HG02798 (cell line): Measurements from ENCODE around the gene BAHCC1.

Experiments used
- ATAC-seq: cut with Tn5 transposase; IDR thresholded peaks from one replicate; pipeline ENCODE4 v1.9.1; 2021; ENCODE audit warnings: mild to moderate bottlenecking; ENCODE audit not compliant: unreplicated experiment, poor library complexity

The BAHCC1 gene

DNA sequence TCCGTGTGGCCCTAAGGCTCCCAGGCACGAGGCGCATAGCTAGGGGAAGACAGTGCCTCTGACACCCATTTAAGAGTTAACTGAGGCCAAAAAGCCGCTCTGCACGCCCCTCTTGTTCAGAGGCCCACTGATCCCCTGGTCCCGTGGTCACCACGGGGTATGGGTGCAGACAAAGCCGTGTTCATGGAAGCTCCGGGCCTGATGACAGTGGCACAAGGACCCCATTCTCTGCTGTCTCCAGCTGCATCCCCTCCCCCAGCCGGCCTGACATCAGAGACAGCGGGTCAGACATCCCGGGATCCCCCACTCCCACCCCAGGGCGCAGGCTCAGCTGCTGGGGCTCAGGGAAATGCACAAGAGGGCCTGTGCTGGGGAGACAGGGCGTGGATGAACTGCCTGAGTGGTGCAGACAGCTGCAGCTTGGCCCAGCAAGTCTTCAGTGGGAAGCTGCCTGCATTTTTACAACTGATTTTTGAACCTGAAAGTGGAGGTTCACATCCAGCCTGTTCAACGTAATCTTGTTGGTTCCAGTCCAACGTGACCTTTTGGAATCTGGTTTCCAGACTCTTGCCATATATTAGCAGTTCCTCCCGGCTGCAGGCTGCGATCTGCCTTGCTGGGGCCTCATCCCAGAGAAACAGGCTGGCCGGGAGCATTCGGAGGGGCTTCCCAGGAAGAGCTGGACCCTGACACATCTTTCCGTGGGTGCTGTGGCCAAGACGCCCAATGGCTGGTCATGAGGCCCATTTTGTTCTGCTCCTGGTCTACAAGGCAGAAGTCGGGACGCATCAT lies 9.7 kb upstream of the BAHCC1 start:
- ATAC-seq: no peak

DNA sequence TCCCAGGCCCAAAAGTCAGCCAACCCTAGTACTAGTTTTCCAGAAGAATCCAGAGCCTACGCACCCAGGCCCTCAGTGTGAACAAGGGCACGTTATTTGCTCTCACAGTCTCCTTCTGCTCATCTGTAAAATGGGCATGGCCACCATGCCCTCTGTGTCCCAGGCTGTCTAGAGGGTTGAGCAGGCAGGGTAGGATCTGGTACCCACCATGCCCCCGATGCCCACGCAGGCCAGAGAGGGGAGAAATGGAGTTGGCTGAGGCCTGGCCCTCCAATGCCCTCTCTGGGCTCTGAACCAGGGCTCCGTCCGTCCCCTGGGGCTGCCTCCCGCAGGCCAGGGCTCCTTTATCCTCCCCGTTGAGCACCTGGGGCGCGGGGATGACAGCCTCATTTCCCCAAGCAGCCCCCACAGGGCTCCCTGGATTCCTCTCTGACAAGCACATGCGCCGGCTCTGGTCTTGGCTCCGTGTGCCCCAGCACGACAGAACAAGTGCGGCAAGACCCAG lies 9.1 kb upstream of the BAHCC1 start:
- ATAC-seq: no peak

DNA sequence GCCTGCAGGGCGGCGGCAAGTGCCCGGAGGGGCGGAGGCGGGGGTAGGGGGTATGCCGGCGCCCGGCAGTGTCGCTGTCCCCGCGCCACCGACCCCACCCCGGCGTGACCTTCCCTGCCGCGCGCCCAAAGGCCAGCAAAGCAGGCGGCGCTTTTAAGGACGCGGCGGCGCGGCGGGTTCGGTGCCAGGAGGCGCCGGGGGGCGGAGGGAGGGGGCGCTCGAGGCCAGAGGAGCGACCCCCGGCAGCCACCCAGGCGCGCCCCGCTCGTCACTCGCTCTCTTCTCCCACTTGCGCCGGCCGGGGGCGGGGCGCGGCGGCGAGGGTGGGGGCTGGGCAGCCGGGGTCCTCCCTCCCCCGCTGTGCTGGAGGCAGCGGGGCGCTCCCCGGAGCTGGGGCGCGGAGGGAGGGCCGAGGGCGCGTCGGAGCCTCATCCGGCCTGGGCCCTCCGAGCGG lies 8.6 kb upstream of the BAHCC1 start:
- ATAC-seq: no peak

DNA sequence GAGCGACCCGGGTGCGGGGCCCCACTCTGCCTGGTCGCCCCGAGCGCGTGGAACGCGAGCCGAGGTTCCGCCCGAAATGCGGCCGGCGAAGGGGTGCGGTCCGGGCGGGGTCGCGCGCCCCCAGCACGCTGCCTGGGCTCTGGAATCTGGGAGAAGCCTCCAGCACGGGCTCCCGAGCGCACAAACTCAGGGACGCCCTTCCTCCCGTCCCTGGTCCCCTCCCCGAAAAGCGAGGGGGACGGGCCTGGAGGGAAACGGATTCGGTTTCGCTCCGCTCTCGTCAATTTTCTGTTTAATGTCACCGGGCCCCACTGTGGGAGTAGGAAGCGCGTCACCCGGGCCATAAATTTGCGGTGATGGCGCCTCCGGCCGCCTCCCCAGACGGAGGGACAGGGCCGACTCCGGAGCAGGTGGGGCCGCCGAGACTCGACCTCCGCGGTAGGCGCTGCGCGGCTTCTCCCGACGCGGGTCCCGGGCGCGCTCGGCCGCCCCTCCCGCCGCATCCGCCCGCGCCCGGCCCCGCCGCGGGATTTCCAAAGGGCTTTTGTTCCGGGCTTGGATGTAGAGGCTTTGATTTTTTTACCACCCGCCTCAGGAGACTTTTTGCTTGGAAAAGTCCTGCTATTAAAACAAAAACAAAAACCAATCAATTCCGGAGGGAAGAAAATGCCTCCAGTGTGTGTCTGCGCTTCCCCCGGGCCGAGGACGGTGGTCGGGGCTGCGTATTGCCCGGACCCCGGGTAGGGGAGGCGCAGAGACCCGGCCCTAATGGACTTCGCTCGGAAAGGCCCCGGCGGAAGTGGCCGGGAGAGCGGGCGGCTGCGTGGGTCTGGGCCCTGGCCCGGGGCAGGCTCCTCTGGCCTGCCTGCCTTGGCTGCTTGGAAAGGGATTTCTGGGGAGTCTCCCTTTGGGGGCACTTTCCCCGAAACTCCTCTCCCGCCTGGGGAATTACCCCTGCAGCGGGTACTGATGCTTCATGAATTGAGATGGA lies 7.9 kb upstream of the BAHCC1 start:
- ATAC-seq: no peak

DNA sequence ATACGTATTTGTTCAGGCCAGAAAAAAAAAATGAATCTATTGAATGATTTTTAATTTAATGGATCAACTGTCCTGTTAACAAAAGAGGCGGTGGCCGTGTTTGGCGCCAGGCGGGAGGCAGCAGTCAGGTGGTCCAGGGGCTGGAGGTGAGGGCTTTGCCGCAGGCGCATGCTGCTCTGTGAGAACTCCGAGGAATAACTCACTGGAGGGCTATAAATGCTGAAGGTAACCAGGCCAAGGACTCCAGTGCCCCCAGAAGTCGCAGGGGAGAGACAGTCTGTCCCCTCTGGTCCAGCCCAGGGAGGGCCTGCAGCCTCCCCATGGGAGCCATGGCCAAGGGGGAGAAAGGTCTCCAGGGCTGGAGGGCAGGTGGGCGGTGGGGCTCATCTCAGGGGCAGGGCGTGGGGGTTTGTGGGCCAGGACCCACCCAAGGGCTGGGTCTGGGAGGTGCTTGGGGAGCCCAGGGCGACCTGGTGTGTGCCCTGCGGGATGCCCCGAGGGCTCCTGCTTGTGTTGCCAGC lies 7.1 kb upstream of the BAHCC1 start:
- ATAC-seq: no peak

DNA sequence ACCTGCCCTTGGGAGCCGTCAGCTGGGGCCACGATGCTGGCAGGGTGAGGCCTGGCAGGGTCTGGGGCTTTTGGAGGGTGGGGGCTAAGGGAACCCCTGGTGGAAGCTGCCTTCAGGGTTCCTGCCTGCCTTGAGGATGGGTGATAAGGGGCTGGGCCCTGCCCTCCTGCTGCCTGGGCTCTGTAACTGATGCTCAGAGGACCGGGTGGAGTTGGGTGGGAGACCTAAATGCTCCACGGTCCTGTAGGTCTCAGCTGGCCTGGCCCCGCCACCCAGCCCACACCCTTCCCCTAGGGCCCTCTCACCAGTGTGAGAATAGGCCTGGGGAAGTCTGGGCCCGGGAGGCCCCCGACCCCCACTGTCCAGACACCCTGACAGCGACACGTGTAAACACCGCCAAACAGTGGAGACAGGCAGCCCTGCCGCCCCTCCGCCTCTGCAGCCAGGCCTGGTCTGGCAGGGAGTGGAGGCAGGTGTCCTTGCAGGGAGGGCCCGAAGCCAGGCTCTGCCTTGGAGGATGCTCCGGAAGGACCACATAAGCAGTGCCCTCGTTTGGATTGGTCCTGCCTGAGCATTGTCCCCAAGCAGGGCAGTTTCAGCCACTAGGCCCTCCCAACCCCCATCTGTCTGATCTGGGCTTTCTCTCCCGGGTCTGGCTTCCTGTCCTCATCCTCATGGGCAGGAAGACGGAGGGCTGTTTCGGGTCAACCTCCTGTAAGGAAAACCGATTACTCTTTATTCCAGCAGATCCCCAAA lies 6.5 kb upstream of the BAHCC1 start:
- ATAC-seq: no peak

DNA sequence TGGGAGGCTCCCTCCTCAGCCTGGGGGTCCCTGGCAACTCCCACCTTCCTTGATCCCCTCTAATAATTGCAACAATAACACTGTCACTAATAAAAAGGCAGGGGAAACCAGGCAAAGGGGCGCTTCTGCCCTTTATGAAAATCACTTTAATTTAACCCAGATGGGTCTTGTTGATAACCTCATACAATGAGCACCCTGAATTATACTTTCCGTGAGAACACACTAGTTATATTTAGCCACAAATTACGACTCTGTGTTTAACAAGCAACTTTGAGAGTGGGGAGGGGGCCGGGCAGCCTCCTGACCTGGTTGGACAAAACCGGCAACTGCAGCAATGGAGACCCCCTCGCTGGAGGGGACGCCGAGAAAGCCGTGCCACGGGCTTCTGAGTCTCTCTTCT lies 5.7 kb upstream of the BAHCC1 start:
- no peak for ATAC-seq

DNA sequence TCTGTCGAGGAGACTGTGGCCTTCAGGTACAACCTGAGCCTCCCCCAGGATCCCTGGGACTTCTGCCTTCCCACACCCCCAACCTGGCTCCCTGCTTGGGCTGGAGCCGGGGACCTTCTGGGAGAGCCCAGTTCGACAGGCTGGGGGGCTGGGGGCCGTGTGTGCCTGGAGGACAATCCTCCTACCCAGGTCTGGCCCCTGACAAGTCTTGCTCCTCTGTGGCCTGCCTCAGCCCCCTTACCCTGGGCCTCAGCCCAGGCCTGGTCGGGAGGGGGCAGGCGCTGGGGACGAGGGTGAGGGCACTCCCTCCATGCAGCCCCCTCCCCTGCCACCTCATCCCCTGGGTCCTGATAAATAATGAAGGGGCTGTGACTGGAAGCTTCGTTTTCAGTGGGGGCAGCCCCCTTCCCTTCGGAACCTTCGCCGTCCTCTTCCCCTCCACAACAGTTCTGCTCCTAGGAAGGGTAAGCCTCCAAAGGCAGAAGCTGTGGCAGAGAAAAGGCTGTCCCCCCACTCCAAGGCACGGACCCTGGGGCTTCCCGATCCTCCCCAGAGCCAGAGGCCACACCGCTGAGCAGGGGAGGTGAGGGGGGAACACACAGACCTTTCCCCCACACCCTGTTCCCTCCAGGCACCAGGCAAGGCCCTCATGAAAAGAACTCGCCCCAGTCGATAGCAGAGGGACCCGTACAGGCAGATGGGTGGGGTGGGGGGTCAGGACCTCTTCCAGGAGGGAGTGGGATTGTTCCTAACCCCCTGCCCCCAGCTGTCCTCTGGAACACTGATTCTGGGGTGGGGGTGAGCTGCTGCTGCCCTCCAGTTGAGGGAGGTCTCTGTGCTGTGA lies 5.0 kb upstream of the BAHCC1 start:
- no peak for ATAC-seq

DNA sequence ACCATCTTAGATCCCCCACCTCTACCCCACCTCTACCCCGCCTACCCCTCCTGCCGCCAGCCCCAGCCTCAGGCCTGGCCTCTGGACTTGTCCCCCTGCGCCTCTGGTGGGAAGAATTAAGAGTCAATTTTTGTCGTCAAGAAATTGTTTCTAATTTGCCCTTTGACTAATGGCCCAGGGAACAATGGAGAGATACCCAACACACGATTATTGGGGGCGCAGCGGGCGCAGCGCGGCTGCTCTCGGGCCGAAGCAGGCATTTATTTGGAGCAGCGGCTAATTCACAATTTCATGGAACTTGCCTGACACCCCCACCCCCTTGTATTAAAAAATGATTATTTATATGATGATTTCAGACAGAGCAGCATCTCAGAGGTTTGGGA lies 4.4 kb upstream of the BAHCC1 start:
- no peak for ATAC-seq

DNA sequence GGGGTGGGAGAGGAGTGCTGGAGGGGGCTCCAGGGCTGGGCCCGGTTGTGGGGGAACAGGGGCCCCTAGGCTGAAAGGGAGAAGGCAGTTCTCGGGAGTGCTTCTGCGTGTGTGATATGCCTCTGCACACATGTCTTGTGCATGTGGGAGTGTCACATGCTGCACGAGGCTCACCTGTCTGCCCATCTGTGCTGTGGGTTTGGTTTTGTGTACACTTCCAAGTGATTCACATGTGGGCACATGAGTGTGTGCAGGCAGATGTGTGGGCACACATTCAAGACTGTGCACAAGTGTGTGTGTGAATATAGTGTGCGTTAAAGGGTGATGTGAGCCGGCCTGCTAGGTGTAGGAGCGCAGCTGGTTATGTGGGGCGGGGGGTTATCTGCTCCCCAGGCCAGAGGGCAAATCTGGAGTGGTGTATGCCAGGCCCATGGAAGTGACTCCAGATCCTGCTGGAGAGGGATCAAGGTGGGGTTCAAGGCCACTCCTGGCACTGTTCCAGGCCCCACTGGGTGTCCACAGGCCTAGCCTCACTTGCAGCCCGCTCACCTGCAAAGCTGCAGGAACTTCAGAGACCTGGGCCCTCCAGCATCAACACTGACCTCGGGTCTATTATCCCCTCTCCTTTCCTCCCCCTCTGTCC lies 3.8 kb upstream of the BAHCC1 start:
- no peak for ATAC-seq

DNA sequence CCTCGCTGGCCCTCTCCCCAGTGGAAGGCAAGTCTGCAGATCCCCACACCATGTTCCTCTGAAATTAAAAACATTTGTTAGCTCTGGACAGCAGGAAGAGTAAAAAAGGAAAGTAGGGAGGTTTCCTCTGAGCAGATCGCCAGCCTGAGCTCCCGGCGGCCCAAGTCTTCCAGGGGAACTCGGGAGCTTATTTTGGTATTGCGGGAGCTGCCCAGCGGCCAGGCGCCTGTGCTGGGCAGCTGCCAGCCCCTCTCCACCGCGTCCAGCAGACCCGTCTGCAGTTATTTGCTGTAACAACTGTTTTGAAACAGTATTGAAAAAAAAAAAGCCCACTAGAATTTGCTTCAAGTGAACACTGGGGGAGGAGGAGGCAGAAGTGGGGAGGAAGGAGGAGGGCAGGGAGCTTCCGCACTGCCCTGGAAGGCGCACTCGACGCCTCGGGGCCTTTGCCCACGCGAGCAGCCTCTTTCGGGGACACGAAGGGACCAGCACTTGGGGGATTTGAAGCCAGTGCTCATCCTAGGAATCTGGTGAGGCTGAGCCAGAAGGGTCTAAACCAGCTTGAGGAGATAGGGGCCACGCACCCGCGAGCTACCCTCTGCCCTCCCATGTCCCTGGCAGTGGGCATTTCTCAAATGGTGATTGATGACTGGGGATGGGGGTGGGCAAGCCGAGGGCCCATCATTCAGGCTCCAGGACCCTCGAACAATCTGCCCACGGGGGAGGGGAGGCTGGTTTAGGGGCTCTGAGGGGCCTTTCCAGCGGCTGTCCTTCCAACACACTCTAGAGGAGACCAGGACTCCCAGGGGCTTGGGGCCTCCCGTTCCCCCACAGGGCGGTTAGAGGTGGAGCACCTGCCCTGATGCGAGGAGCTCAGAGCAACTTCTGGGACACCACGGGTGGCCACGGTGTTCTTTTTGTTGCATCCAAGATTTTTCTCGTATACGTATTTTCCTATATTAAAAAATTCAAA lies 3.0 kb upstream of the BAHCC1 start:
- ATAC-seq: no peak

DNA sequence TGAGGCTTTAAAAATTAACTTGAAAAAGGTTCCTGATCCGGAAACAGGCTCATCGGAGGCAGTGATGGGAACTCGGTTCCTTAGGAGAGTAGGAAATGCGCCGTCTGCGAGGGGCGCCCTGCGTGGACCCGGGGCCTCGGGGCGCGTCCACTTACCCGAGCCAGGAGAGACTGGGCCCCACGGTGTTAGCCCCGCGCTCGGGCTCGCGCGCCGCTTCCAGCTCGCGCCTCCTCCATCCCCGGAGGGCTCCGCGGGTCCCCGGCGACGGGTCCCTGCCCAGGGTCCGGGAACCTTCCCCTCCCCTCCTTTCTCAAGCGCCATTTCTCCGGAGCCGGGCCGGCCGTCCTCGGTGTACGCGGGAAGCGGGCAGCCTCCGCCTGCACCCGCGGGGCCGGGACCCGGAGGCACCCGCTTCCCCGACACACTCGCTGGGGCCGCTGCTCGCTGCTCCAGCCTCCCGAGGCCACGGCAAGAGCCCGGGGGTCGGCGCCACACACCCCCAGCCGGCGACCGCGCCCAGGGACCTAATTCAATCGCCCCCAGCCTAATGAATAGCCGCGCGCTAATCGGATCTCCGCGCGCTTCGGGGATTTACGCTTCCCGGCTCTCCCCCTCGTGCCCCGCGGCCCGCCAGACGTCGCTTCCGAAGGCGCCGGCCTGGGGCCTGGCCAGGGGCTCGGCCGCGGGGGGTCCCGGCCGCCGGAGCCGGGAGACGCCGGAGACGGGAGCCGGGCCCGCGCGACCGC lies 2.2 kb upstream of the BAHCC1 start:
- ATAC-seq: no peak

DNA sequence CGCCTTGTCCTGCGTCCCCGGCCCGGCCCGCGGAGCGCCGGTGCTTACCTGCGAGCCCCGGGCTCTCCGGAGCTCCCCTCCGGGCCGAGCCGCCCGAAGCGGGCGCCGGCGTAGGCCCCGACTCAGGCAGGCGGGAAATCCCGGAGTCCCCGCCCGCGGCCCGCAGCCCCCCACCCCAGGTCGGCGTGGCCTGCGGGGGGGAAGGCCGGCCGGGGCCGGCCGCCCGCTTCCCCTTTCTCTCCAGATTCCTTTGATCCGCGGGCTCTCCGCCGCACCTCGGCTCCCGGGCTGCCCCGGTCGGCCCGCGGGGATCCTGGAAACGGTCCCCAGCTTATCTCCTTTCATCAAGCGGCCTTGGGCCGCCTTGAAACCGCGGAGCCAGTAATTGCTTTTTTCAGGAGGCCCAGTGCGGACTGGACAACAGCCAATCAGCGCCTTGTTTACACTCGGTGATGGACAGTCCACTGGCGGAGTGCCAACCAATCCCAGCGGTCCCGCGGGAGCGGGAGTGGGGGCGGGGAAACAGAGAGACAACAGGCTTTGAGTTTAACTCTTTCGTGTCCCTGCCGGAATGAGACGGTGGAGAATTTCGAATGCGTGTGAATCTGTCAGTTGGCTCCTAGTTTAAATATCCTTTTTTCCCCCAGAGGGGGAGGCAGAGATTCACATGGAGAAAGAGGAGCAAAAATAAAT lies 1.4 kb upstream of the BAHCC1 start:
- no peak for ATAC-seq

DNA sequence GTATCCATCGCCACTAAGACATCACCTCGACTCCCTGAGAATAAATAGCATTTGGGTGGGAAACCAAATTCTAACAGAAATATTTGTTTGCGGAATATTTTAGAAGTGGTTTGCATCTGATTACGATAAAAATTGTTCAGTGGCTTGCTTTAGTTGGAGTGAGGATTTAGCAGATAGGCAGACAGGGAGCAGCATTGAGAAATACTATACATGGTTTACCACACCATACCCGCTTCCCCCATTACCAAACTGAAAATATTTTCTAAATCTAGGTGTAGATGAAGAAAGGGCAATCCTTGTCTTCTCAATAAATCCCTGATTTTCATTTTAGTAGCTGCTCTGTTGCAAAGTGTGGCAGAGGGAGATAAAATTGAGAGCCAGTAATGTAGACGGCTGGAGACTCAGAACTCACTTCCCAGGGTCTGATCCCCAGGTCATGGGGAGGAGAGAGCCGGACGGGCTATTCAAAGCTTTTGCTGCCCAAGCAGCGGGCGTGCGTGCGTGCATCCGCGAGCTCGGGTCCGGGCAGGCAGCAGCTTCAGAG lies 808 bp upstream of the BAHCC1 start:
- ATAC-seq: no peak

DNA sequence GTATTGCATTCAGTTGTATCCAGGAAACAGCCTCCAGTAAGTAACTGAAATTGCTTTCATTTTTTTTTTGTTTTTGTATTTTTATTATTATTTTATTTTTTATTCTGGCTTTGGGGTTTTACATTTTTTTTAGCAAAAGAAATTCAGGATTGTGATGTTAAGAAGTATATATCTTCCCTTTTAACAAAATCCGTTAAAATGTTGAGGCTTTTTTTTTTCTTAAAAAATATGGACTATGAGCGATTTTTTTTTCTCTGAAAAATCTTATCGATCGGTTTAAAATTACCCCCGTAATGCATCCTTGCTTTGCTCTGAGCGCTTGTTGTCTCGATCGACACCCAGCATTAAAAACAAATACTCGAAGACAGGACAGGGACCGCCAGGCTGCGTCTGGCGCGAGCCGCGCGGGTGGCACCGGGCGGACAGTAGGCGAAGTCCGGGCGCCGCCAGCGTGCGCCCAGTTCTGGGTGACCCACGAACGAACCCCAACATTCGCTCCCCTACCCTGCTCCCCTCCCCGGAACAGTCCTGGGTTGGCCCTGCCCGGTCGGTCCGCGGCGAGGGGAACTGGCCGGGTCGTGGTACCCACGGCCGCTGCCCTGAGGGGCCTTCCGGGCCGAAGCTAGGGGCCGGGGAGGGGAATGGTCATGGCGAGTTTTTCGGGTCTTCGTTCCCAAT lies 482 bp downstream of the BAHCC1 start:
- ATAC-seq: no peak

DNA sequence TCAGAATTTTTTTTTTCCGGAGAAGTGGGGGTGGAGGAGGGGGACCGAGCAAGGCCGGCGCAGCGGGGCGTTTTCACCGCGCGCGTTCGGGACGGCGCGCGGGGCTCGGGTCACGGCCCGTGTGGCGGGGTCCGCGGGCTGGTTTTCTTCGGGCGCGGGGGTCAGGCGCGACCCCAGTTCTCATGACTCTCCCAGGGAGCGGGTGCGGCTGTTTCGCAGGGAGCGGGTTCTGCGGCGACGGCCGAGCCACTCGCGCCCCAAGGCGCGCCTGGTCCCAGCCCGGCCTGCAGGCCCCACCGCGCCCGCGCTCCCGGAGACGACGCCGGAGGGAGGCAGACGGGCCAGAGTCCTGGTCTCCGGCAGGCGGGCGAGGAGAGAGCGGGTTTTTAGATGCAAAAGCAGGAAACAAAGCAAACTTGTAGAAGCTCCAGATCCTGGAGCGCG lies 1.0 kb downstream of the BAHCC1 start:
- no peak for ATAC-seq
